Measurements from ENCODE around the gene MGAT5B. TPM values are rescaled to one million over a fixed set of nuclear protein-coding genes. Genes with fewer than 3 reads are reported as not detected.

The MGAT5B gene
- total and polyA plus RNA-seq, 11 donors, result 0.07 to 0.21 (median 0.15) TPM; not detected in 6

DNA sequence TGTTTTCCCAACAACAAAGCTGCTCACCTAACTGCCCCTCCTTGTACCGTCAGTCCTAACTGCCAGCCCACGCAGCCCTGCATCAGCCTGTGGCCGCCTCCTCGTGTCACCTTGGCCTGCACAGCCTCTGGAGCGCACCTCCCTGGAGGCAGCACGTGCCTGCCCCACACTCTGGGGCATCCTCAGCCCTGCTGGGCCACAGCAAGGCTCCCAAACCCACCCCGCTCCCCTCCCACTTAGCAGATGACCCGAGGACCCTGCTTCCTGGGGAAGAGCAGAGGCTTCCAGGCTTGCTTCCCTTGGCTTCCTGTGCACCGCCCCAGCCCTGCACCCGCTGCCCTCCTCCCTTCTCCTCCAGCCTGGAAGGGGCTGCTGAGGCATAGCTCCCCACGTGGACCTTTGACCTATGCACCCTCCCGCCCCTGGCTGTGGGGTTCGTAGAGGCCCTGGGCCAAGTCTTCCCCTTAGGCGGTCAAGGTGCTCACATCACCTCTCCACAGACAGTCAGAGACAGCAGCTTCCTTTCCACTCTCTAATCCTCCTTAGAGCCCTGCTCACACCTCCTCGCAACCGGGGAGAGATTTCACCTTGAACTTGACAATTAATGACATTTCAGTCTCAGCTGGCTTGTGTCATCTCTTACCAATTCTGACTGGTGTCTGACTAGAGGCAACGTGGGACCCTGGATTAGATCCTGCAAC is 115.0 kb downstream of the MGAT5B start:
- Histone ChIP-seq H3K4me3 (no peak overlapping the region), H3K4me1 (peaks cover 0 to 10% (median 0%) of the 10 kb centered on the region in 12 donors), H3K27me3 (peaks cover 0 to 19% (median 0%) of the 10 kb centered on the region in 9 donors), H3K9me3 (peaks cover 0 to 3% (median 0%) of the 10 kb centered on the region in 12 donors), H3K36me3 (no peaks in the 10 kb centered on the region), H3K27ac (no peak overlapping the region)
- 41 to 46% (median 43%) methylated on average over 17 of the region's 17 CpGs for WGBS, 4 donors
- intact Hi-C loops (cut with DNase I), result no loop called here
- ATAC-seq, result peak in 2 of 4 donors; percentile 33 to 45
- DNase-seq, result peak in 1 of 5 donors; percentile 48
- TF ChIP-seq, protein P1, sequence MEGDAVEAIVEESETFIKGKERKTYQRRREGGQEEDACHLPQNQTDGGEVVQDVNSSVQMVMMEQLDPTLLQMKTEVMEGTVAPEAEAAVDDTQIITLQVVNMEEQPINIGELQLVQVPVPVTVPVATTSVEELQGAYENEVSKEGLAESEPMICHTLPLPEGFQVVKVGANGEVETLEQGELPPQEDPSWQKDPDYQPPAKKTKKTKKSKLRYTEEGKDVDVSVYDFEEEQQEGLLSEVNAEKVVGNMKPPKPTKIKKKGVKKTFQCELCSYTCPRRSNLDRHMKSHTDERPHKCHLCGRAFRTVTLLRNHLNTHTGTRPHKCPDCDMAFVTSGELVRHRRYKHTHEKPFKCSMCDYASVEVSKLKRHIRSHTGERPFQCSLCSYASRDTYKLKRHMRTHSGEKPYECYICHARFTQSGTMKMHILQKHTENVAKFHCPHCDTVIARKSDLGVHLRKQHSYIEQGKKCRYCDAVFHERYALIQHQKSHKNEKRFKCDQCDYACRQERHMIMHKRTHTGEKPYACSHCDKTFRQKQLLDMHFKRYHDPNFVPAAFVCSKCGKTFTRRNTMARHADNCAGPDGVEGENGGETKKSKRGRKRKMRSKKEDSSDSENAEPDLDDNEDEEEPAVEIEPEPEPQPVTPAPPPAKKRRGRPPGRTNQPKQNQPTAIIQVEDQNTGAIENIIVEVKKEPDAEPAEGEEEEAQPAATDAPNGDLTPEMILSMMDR (IDR thresholded peaks at IDR 0.05), result no peak
- no peak for TF ChIP-seq POLR2A (IDR thresholded peaks at IDR 0.05)

DNA sequence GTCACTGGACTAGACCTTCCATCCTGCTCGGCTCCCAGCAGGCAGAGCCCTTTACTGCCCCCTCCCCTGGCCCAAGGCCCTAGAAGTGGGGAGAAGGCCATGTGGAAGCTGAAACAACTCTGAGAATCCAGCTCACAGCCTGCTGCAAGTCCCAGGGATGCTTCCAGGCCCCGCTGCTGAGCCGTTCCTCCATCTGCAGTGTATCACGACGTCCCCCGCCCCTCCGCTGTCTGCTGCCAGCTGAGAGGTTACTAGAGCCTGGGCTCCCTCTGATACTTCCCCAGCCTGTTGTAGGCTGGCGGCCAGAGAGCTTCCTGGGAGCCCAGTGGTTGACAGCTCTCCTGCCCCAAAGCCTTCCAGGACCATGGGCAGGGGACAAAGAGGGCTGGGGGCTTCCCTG is 118.2 kb downstream of the MGAT5B start:
- Histone ChIP-seq H3K4me3 (no peak overlapping the region), H3K9me3 (no peaks in the 10 kb centered on the region), H3K27ac (no peak overlapping the region), H3K27me3 (peaks cover 0 to 19% (median 0%) of the 10 kb centered on the region in 9 donors), H3K36me3 (no peaks in the 10 kb centered on the region), H3K4me1 (peaks cover 0 to 10% (median 0%) of the 10 kb centered on the region in 12 donors)
- DNase-seq, result no peak
- no peak for TF ChIP-seq POLR2A (IDR thresholded peaks at IDR 0.05)
- TF ChIP-seq, protein P1 (IDR thresholded peaks at IDR 0.05), result no peak
- no peak for ATAC-seq
- WGBS, 4 donors, result 52 to 76% (median 60%) methylated on average over 7 to 8 of the region's 8 CpGs
- intact Hi-C loops (cut with DNase I), result no loop called here

DNA sequence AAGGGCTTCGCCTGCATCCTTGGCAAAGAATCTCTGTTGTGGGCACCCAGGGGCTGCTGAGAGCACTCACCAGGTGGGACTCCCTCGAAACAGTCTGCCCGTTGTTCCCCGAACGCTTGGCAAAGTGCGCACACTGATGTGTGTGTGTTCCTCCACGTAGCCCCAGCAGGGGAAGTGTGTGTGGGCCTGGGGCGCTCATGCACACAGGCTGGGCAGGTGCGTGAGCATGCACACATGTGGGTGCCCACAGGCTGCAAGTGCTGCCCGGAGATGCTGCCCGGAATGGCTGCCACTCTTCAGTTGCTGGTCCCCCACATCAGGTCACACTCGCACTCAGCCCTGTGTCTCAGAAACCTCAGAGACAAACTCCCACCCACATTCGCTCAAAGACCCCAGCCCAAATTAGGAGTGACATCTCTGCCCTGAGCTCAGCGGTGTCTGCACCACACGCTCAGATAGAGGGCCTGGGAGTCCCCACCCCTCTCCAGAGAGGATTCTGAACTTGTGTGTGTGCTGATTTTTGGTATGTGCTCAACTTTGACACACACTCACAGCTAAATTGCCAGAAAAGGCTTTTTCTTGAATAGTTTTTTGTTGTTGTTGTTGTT is 119.4 kb downstream of the MGAT5B start:
- Histone ChIP-seq H3K4me3 (no peak overlapping the region), H3K9me3 (no peaks in the 10 kb centered on the region), H3K27ac (no peak overlapping the region), H3K36me3 (no peaks in the 10 kb centered on the region), H3K27me3 (peaks cover 0 to 17% (median 0%) of the 10 kb centered on the region in 9 donors), H3K4me1 (peaks cover 0 to 8% (median 0%) of the 10 kb centered on the region in 12 donors)
- DNase-seq (no peak), ATAC-seq (no peak)
- intact Hi-C loops (cut with DNase I), result no loop called here
- 78 to 88% (median 83%) methylated on average over 11 to 15 of the region's 15 CpGs for WGBS, 4 donors
- no peak for TF ChIP-seq POLR2A (IDR thresholded peaks at IDR 0.05)
- TF ChIP-seq, protein P1 (IDR thresholded peaks at IDR 0.05), result no peak

DNA sequence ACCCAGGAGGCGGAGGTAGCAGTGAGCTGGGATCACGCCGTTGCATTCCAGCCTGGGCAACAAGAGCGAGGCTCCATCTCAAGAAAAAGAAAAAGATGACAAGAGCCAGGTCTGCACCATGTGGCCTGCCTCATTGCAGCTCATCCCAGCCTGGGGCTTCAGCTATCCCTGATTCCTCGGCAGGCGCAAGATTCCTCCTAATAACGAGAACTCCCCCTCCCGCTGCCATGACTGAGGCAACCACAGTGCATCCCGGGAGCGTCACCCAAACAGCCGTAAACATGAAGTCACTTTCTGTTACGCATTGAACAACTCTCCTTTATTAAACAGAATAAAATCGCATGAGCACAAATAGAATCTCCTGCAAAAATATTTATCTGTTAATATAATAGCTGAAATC is 120.6 kb downstream of the MGAT5B start:
- ATAC-seq (no peak), DNase-seq (no peak)
- H3K4me3 ChIP-seq, result no peak overlapping the region
- no peaks in the 10 kb centered on the region for H3K36me3 ChIP-seq
- H3K27me3 ChIP-seq, result peaks cover 0 to 9% (median 0%) of the 10 kb centered on the region in 9 donors
- intact Hi-C loops (cut with DNase I), result no loop called here
- TF ChIP-seq, protein P1 (IDR thresholded peaks at IDR 0.05), result no peak
- TF ChIP-seq POLR2A (IDR thresholded peaks at IDR 0.05), result no peak
- WGBS, 4 donors, result 76 to 89% (median 85%) methylated on average over 13 of the region's 13 CpGs
- no peak overlapping the region for H3K27ac ChIP-seq
- peaks cover 0 to 4% (median 0%) of the 10 kb centered on the region in 12 donors for H3K4me1 ChIP-seq
- H3K9me3 ChIP-seq, result no peaks in the 10 kb centered on the region
